ENCODE measurements around the gene NBEA. TPM values are rescaled to one million over a fixed set of nuclear protein-coding genes. Genes with fewer than 3 reads are reported as not detected.

The NBEA gene
- total RNA-seq, 1 donor from 2014 or later, result 6.6 TPM

DNA sequence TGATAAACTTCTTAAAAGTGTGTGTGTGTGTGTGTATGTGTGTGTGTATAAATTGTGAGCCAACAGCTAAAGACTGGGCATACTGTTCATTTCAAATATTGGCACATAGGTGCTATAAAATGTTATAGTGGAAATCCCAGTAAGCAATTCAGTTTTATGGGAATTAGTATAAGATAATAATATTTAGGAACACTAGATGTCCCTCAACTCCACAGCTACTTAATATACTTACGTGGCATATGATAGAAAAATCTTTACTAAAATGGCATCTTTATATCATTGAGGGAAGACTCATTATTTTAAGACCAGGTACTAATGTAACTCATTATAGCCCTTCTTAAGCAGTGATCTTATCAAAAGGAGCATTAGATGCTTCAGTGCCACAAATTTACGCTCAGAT is 268.2 kb downstream of the NBEA start:
- ATAC-seq, result no peak
- Histone ChIP-seq H3K36me3 (no peaks in the 10 kb centered on the region), H3K4me3 (no peak overlapping the region), H3K9me3 (no peaks in the 10 kb centered on the region), H3K4me1 (no peaks in the 10 kb centered on the region), H3K27me3 (ENCODE audit: low read depth) (no peaks in the 10 kb centered on the region), H3K27ac (no peak overlapping the region)
- no peak for DNase-seq
- TF ChIP-seq, protein P1, sequence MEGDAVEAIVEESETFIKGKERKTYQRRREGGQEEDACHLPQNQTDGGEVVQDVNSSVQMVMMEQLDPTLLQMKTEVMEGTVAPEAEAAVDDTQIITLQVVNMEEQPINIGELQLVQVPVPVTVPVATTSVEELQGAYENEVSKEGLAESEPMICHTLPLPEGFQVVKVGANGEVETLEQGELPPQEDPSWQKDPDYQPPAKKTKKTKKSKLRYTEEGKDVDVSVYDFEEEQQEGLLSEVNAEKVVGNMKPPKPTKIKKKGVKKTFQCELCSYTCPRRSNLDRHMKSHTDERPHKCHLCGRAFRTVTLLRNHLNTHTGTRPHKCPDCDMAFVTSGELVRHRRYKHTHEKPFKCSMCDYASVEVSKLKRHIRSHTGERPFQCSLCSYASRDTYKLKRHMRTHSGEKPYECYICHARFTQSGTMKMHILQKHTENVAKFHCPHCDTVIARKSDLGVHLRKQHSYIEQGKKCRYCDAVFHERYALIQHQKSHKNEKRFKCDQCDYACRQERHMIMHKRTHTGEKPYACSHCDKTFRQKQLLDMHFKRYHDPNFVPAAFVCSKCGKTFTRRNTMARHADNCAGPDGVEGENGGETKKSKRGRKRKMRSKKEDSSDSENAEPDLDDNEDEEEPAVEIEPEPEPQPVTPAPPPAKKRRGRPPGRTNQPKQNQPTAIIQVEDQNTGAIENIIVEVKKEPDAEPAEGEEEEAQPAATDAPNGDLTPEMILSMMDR (IDR thresholded peaks at IDR 0.05), result no peak
- intact Hi-C loops (cut with DNase I), result no loop called here

DNA sequence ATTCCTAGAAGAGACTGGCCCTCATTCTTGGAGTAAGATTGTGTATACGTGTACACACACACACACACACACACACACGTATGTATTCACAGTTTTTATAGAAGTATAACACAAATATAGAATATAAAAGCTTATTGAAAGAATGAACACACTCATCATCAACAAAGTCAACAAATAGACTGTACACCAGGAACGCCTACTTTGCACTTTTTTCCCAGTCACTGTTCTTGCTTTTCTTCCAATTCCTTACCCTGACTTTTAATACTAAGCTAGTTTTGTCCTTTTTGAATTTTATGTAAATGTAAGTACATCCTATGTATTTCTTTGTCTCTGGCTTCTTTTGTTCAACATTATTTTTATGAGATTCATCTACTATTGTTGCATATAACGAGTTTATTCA is 269.9 kb downstream of the NBEA start:
- H3K27ac ChIP-seq, result no peak overlapping the region
- intact Hi-C loops (cut with DNase I), result no loop called here
- TF ChIP-seq, protein P1 (IDR thresholded peaks at IDR 0.05), result no peak
- H3K27me3 ChIP-seq (ENCODE audit: low read depth), result no peaks in the 10 kb centered on the region
- H3K4me1 ChIP-seq, result no peaks in the 10 kb centered on the region
- no peaks in the 10 kb centered on the region for H3K36me3 ChIP-seq
- H3K4me3 ChIP-seq, result no peak overlapping the region
- DNase-seq, result no peak
- H3K9me3 ChIP-seq, result no peaks in the 10 kb centered on the region
- no peak for ATAC-seq

DNA sequence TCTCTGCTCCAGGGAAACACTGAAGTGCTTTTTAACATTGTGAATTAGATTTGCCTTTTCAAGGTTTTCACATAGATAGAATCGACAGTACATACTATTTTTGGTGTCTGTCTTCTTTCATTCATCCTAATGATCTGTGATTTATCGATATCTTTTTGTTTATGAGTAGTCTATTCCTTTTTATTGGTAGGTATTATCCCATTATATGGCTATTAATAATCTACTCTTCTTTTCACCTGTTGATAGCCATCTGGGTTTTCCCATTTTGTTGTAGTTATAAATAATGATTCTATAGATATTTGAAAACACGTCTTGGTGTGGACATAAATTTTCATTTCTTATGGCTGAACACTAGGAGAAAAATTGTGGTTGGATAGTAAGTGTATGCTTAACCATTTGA is 271.8 kb downstream of the NBEA start:
- Histone ChIP-seq H3K9me3 (no peaks in the 10 kb centered on the region), H3K36me3 (no peaks in the 10 kb centered on the region), H3K4me1 (no peaks in the 10 kb centered on the region), H3K27me3 (ENCODE audit: low read depth) (no peaks in the 10 kb centered on the region), H3K27ac (no peak overlapping the region), H3K4me3 (no peak overlapping the region)
- ATAC-seq (no peak), DNase-seq (no peak)
- intact Hi-C loops (cut with DNase I), result no loop called here
- TF ChIP-seq, protein P1 (IDR thresholded peaks at IDR 0.05), result no peak

DNA sequence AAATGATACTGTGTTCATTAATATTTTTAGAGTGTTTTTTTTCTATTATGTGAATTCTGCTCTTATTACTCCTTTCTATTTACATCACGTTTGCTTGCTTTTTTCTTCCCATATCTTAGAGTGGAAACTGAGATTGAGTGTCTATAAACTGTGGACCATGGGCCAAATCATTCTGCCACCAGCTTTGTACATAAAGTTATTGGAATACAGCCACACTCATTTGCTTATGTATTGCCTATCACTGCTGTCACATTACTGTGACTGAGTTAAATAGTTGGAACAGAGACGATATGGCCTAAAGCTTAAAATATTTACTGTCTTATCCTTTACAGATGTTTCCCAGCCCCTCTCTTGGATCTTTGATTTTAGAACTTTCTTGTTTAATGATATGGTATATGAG is 274.1 kb downstream of the NBEA start:
- no peak for DNase-seq
- intact Hi-C loops (cut with DNase I), result no loop called here
- H3K4me3 ChIP-seq, result no peak overlapping the region

DNA sequence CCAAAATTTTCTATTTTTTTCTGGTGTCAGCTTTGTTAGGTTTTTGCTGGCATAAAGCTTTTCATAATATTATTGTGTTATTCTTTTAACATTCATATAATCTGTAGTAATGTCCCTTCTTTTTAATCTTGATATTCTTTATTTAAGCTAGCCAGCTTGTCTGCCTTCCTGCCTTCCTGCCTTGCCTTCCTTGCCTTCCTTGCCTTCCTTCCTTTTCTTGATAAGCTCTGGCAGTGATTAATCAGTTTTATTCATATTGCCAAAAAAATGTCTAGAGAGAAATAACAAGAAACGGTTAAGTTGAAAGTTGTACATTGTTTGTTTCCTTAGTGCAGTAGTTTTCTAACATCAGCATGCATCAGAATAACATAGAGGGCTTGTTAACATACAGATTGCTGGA is 277.0 kb downstream of the NBEA start:
- ATAC-seq (no peak), DNase-seq (no peak)
- TF ChIP-seq, protein P1 (IDR thresholded peaks at IDR 0.05), result no peak
- Histone ChIP-seq H3K36me3 (no peaks in the 10 kb centered on the region), H3K4me3 (no peak overlapping the region), H3K27me3 (ENCODE audit: low read depth) (no peaks in the 10 kb centered on the region), H3K4me1 (no peaks in the 10 kb centered on the region), H3K9me3 (no peaks in the 10 kb centered on the region), H3K27ac (no peak overlapping the region)
- intact Hi-C loops (cut with DNase I), result no loop called here

More for the DNA sequence above, 274.1 kb downstream of the NBEA start:
- Histone ChIP-seq H3K4me1 (no peaks in the 10 kb centered on the region), H3K9me3 (no peaks in the 10 kb centered on the region), H3K36me3 (no peaks in the 10 kb centered on the region), H3K27me3 (ENCODE audit: low read depth) (no peaks in the 10 kb centered on the region), H3K27ac (no peak overlapping the region)
- ATAC-seq, result no peak
- TF ChIP-seq, protein P1 (IDR thresholded peaks at IDR 0.05), result no peak

DNA sequence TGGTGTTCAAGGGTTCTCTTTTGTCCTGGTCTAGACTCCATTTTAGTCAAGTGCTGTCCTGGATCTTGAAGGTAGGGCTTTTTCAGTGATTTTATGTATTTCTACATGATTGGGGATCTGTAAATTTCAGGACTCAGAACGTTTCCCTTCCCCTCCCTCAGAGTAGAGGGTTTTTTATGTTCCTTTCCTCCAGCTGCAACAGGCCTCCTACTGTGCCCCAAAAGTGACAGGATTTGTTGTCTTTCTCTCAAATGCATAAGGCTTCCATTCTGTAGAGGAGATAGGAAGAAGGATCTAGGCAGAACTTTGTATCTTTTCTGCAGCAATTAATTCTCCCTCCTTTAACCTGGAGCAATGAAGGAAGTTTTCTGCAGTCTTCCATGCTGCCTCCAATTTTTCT is 283.1 kb downstream of the NBEA start:
- TF ChIP-seq, protein P1 (IDR thresholded peaks at IDR 0.05), result no peak
- DNase-seq, result no peak
- H3K9me3 ChIP-seq, result no peaks in the 10 kb centered on the region
- H3K36me3 ChIP-seq, result no peaks in the 10 kb centered on the region
- intact Hi-C loops (cut with DNase I), result no loop called here
- no peak overlapping the region for H3K27ac ChIP-seq
- no peak for ATAC-seq
- H3K4me3 ChIP-seq, result no peak overlapping the region
- no peaks in the 10 kb centered on the region for H3K4me1 ChIP-seq
- no peaks in the 10 kb centered on the region for H3K27me3 ChIP-seq (ENCODE audit: low read depth)
